CD14-positive monocyte (primary cell): ENCODE data around the gene CPLANE1. TPM values are rescaled to one million over a fixed set of nuclear protein-coding genes. Genes with fewer than 3 reads are reported as not detected.

Experiments used
- DNase-seq, 3 donors: peaks; one replicate each; pipeline ENCODE4 v3.0.0-alpha.2; 2011 to 2022
- H2AFZ ChIP-seq: 2 replicates; pipeline ENCODE4 v1.6.0; 2012; ENCODE audit warnings: mild to moderate bottlenecking, low read depth, low read length, inconsistent platforms; ENCODE audit not compliant: insufficient read depth, poor library complexity, severe bottlenecking
- H3K27ac ChIP-seq, 2 donors: 1 replicate in 1 of 2; 2 replicates in 1 of 2; pipeline ENCODE4 v1.5.1; 2012 to 2013; ENCODE audit warnings: low read length in 2 of 2, control low read depth in 1 of 2, inconsistent platforms in 1 of 2, low read depth in 1 of 2, mild to moderate bottlenecking in 1 of 2
- H3K27me3 ChIP-seq, 2 donors: one replicate each; pipeline versions ENCODE4 v1.6.0 to v1.6.1; 2011 to 2013; ENCODE audit warnings: low read length in 2 of 2; ENCODE audit not compliant: control insufficient read depth in 2 of 2, insufficient read depth in 2 of 2
- H3K36me3 ChIP-seq, 2 donors: replicated peaks in 1 of 2; 1 replicate in 1 of 2; 2 replicates in 1 of 2; pipeline versions ENCODE4 v1.5.1 to v1.6.1; 2012 to 2013; ENCODE audit warnings: low read length in 2 of 2, control low read depth in 1 of 2, inconsistent platforms in 1 of 2, mild to moderate bottlenecking in 1 of 2; ENCODE audit not compliant: insufficient read depth in 2 of 2, control insufficient read depth in 1 of 2
- H3K4me1 ChIP-seq, 2 donors: 1 replicate in 1 of 2; 2 replicates in 1 of 2; pipeline versions ENCODE4 v1.5.1 to v1.6.1; 2012 to 2013; ENCODE audit warnings: low read length in 2 of 2, control low read depth in 1 of 2, inconsistent platforms in 1 of 2, mild to moderate bottlenecking in 1 of 2, moderate library complexity in 1 of 2; ENCODE audit not compliant: insufficient read depth in 2 of 2, control insufficient read depth in 1 of 2
- H3K4me2 ChIP-seq: replicated peaks from 2 replicates; pipeline ENCODE3; 2012; ENCODE audit warnings: low read length, moderate library complexity, mild to moderate bottlenecking; ENCODE audit not compliant: poor library complexity, severe bottlenecking; ENCODE audit errors: extremely low read depth
- H3K4me3 ChIP-seq, 3 experiments: fragments of 200-600 bp in 1 of 3; sonication (generic) in 1 of 3; replicated peaks in 1 of 3; 1 replicate in 2 of 3; 2 replicates in 1 of 3; pipeline ENCODE4 v1.5.1; 2011 to 2013; ENCODE audit warnings: low read length in 3 of 3, mild to moderate bottlenecking in 3 of 3, control low read depth in 2 of 3, low read depth in 2 of 3, inconsistent platforms in 1 of 3, moderate library complexity in 1 of 3
- H3K79me2 ChIP-seq: 2 replicates; pipeline ENCODE4 v1.6.0; 2012; ENCODE audit warnings: mild to moderate bottlenecking, control low read depth, inconsistent platforms, low read length, moderate library complexity; ENCODE audit not compliant: insufficient read depth
- H3K9ac ChIP-seq: 2 replicates; pipeline ENCODE4 v1.6.0; 2017; ENCODE audit warnings: low read length, mild to moderate bottlenecking; ENCODE audit not compliant: insufficient read depth, poor library complexity, severe bottlenecking
- H3K9me3 ChIP-seq, 2 donors: replicated peaks in 1 of 2; 1 replicate in 1 of 2; 2 replicates in 1 of 2; pipeline versions ENCODE4 v1.5.1 to v1.6.1; 2012 to 2013; ENCODE audit warnings: low read length in 2 of 2, control low read depth in 1 of 2; ENCODE audit not compliant: control insufficient read depth in 1 of 2, insufficient read depth in 1 of 2
- H4K20me1 ChIP-seq: 2 replicates; pipeline ENCODE4 v1.6.0; 2012; ENCODE audit warnings: mild to moderate bottlenecking, low read length, control low read depth, moderate library complexity; ENCODE audit not compliant: insufficient read depth
- H3K27ac Mint-ChIP-seq, 7 donors: one replicate each; pipeline ENCODE4 v1.8.0; 2020; ENCODE audit warnings: mild to moderate bottlenecking in 7 of 7, mixed read lengths in 7 of 7, moderate library complexity in 6 of 7, inconsistent platforms in 2 of 7
- H3K27me3 Mint-ChIP-seq, 3 donors: one replicate each; pipeline ENCODE4 v1.8.0; 2021 to 2022; ENCODE audit warnings: low read depth in 3 of 3, mild to moderate bottlenecking in 3 of 3, mixed read lengths in 3 of 3, moderate library complexity in 3 of 3, inconsistent platforms in 1 of 3
- H3K36me3 Mint-ChIP-seq, 2 donors: one replicate each; pipeline ENCODE4 v1.8.0; 2020; ENCODE audit warnings: mixed read lengths in 2 of 2, inconsistent platforms in 1 of 2, mild to moderate bottlenecking in 1 of 2
- H3K4me1 Mint-ChIP-seq: one replicate; pipeline ENCODE4 v1.8.0; 2020; ENCODE audit warnings: mild to moderate bottlenecking, mixed read lengths
- H3K4me3 Mint-ChIP-seq, 2 donors: one replicate each; pipeline ENCODE4 v1.8.0; 2020; ENCODE audit warnings: mild to moderate bottlenecking in 2 of 2, mixed read lengths in 2 of 2, moderate library complexity in 1 of 2
- H3K9me3 Mint-ChIP-seq, 7 donors: one replicate each; pipeline ENCODE4 v1.8.0; 2020 to 2022; ENCODE audit warnings: mixed read lengths in 7 of 7, mild to moderate bottlenecking in 6 of 7, moderate library complexity in 6 of 7, inconsistent platforms in 2 of 7
- CTCF ChIP-seq: fragments of 200-600 bp; IDR thresholded peaks from one replicate; pipeline ENCODE4 v1.8.0; 2022; ENCODE audit warnings: antibody characterized with exemption, mild to moderate bottlenecking
- WGBS: methylation state at CpG from one replicate; pipeline ENCODE4 v1.1.5; 2013; ENCODE audit warnings: missing lambda C conversion rate; ENCODE audit not compliant: insufficient coverage; 5-methylcytosine and 5-hydroxymethylcytosine counted together
- intact Hi-C, 2 donors: fragments of 100-400 bp; cut with micrococcal nuclease; formaldehyde crosslinking; loops; one replicate each; pipeline versions ENCODE4 v1.15.0 to v1.15.1; 2023
- polyA plus RNA-seq, 3 donors: library from polyadenylated mRNA; depleted of rRNA in 1 of 3; unstranded in 2 of 3; stranded (reverse) in 1 of 3; fragments of 300-500 nt in 2 of 3; fragments of >200 nt in 1 of 3; fragmentation: Illumina TruSeq in 2 of 3; gene quantifications; 1 replicate in 2 of 3; 2 replicates in 1 of 3; pipeline ENCODE4 v1.2.3, GENCODE V29; 2012 to 2021

The CPLANE1 gene
- polyA plus RNA-seq, 3 donors = 0.25 to 1.6 (median 0.88) TPM

GRCh38 chr5:37248421-37248969, 681 bp downstream of the CPLANE1 start:
- Histone ChIP-seq H3K4me2 (peak overlapping the region; percentile 82), H3K27me3 (no peaks in the 10 kb centered on the region), H3K9me3 (no peaks in the 10 kb centered on the region), H3K4me3 (peak overlapping the region; percentile 76 to 85 (median 81)), H3K79me2 (no peaks in the 10 kb centered on the region), H3K4me1 (peaks cover 7 to 12% of the 10 kb centered on the region in 2 donors), H2AFZ (peak overlapping the region; percentile 88), H3K36me3 (no peaks in the 10 kb centered on the region), H4K20me1 (no peaks in the 10 kb centered on the region), H3K27ac (peak overlapping the region in 1 of 2 donors; percentile 59), H3K9ac (peak overlapping the region; percentile 84)
- Mint-ChIP-seq H3K36me3 (no peaks in the 10 kb centered on the region), H3K27me3 (peaks cover 0 to 9% (median 4%) of the 10 kb centered on the region in 3 donors), H3K27ac (no peak overlapping the region), H3K4me3 (peak overlapping the region; percentile 90 to 96), H3K9me3 (peaks cover 0 to 3% (median 2%) of the 10 kb centered on the region in 7 donors), H3K4me1 (peaks cover 18% of the 10 kb centered on the region)
- intact Hi-C loops = no loop called here
- 8% methylated on average over 11 of the region's 19 CpGs for WGBS
- no peak for TF ChIP-seq CTCF
- no peak for DNase-seq

- Mint-ChIP-seq H3K36me3 (peaks cover 3% of the 10 kb centered on the region in 2 donors), H3K27ac (no peak overlapping the region)
- intact Hi-C loops = no loop called here
These were observed 1.7 kb downstream of the CPLANE1 start for GRCh38 chr5:37247496-37247895.

More at GRCh38 chr5:37247496-37247895, 1.7 kb downstream of the CPLANE1 start:
- no peak for TF ChIP-seq CTCF
- H3K9me3 Mint-ChIP-seq = no peaks in the 10 kb centered on the region
- Histone ChIP-seq H3K9ac (no peak overlapping the region), H4K20me1 (no peaks in the 10 kb centered on the region), H3K4me2 (no peak overlapping the region), H3K79me2 (no peaks in the 10 kb centered on the region), H3K9me3 (no peaks in the 10 kb centered on the region), H3K27ac (no peak overlapping the region), H3K4me3 (no peak overlapping the region), H2AFZ (no peak overlapping the region), H3K4me1 (peaks cover 7 to 12% of the 10 kb centered on the region in 2 donors), H3K27me3 (no peaks in the 10 kb centered on the region), H3K36me3 (no peaks in the 10 kb centered on the region)
- H3K27me3 Mint-ChIP-seq = peaks cover 0 to 9% (median 4%) of the 10 kb centered on the region in 3 donors
- DNase-seq = no peak
- 100% methylated on average over 3 of the region's 4 CpGs for WGBS
- H3K4me3 Mint-ChIP-seq = no peak overlapping the region
- H3K4me1 Mint-ChIP-seq = peaks cover 18% of the 10 kb centered on the region
